GM13976 (cell line): Measurements from ENCODE around the gene HDDC2.

Source experiments
- DNase-seq: peaks from one replicate; pipeline ENCODE4 v3.0.0; 2012; ENCODE audit warnings: low spot score
- CTCF ChIP-seq: IDR thresholded peaks from 2 replicates; pipeline ENCODE4 v1.5.1; 2012; ENCODE audit warnings: borderline replicate concordance, mild to moderate bottlenecking; ENCODE audit not compliant: insufficient read depth; ENCODE audit errors: extremely low read depth, missing control alignments, control extremely low read depth
- in situ Hi-C: fragments of 300-500 bp; cut with MboI; formaldehyde crosslinking; loops from one replicate; pipeline ENCODE4 v1.12.0; 2022; ENCODE audit warnings: low sequenced_read_pairs, mixed read lengths, inconsistent platforms; ENCODE audit not compliant: unreplicated experiment

HDDC2 gene

DNA sequence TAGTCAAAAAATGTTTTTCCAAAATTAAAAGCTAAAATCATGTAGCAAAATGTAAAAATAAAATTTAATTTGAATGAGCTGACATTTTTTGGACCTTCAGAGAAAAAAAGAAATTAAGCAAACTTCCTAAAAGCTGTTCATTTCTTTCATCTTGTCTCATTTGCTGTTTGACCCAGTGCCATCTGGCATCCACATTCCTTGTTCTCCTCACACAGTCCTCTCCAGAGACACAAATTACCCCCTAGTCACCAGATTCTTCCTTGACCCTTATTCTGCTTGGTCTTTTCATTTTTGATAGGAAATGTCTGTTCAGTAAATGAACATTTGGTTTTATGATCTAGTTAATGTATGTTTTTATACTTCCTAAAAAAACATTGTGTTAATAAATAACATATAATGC, 55.2 kb downstream of the HDDC2 start:
- in situ Hi-C loops: no loop called here
- no peak for TF ChIP-seq CTCF
- DNase-seq: no peak

GRCh38 chr6:125245523-125246264, 56.1 kb downstream of the HDDC2 start:
- no peak for TF ChIP-seq CTCF
- in situ Hi-C loops: no loop called here
- DNase-seq: no peak

DNA sequence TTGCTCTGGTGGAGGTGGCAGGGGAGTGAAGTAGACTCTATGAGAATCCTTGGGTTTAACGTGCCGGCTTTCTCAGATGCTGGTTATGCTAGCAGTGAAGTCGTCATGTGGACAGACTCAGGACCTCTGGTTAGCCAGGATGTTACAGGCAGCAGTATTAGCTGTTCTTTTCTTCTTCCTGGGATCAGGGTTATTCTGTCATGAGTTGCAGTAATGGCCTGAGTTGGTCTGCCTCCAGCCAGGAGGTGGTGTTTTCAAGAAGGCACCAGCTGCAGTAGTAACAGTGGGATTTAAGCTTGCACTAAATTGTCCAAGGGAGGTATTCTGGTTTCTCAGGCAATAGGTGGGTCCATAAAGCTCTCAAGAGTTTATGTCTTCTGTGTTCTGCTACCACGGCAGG, 56.7 kb downstream of the HDDC2 start:
- no peak for TF ChIP-seq CTCF
- DNase-seq: no peak
- in situ Hi-C loops: no loop called here

DNA sequence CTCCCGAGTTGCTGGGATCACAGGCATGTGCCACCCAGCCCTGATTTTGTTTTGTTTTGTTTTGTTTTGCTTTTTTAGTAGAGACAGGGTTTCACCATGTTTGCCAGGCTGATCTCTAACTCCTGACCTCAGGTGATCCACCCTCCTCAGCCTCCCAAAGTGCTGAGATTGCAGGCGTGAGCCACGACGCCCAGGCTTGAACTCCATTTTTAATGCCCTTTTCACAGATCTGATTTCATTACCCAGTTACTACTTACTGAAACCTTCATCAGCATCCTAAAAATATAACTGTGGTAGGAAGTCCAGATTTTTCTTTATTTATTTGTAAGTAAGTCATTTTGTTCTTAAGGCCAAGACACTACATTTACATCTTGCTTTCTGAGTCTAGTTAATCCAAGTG, 64.0 kb downstream of the HDDC2 start:
- DNase-seq: no peak
- TF ChIP-seq CTCF: no peak
- in situ Hi-C loops: no loop called here

- in situ Hi-C loops: no loop called here
- no peak for DNase-seq
- TF ChIP-seq CTCF: no peak
Observed at GRCh38 chr6:125236536-125237327, 65.0 kb downstream of the HDDC2 start.

DNA sequence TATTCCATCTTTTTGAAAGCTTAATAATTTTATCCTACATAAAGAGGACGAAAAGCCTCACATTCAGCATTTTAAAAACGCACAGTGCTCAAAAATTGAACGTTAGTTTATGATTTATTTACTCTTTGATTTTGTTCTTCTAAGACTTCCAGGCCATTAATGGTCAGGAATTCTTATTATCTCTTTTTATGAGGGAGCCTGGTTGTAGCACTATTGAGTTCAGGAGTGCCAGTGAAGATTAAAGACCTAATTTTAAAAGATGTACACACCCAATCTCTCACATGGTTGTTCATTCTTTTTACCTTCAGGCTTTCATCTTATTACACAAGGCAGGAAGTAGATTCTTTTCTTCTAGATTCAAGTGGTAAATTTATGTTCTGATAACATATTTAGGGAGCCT, 68.6 kb downstream of the HDDC2 start:
- TF ChIP-seq CTCF: no peak
- in situ Hi-C loops: no loop called here
- no peak for DNase-seq
